ENCODE results near the gene B3GNT5. TPM values are rescaled to one million over a fixed set of nuclear protein-coding genes. Genes with fewer than 3 reads are reported as not detected.

B3GNT5 gene
- total RNA-seq, 4 donors from 2014 or later = 4.6 to 16.8 (median 11.5) TPM

GRCh38 chr3:183252118-183252782 lies 803 bp upstream of the B3GNT5 start:
- TF ChIP-seq CTCF (IDR thresholded peaks at IDR 0.05; ENCODE audit: low read depth) = no peak

- TF ChIP-seq CTCF (IDR thresholded peaks at IDR 0.05; ENCODE audit: low read depth) = no peak
Measured at GRCh38 chr3:183253528-183254486, 754 bp downstream of the B3GNT5 start.

- TF ChIP-seq CTCF (IDR thresholded peaks at IDR 0.05; ENCODE audit: low read depth) = no peak
Measured at GRCh38 chr3:183254487-183255347, 1.7 kb downstream of the B3GNT5 start.

- TF ChIP-seq CTCF (IDR thresholded peaks at IDR 0.05; ENCODE audit: low read depth) = no peak
Measured at GRCh38 chr3:183255348-183255730, 2.3 kb downstream of the B3GNT5 start.

GRCh38 chr3:183259087-183259486 lies 6.0 kb downstream of the B3GNT5 start:
- TF ChIP-seq CTCF (IDR thresholded peaks at IDR 0.05; ENCODE audit: low read depth) = no peak

- TF ChIP-seq CTCF (IDR thresholded peaks at IDR 0.05; ENCODE audit: low read depth) = no peak
Measured at GRCh38 chr3:183259621-183260020, 6.6 kb downstream of the B3GNT5 start.
